ENCODE measurements around the gene ADK. TPM values are rescaled to one million over a fixed set of nuclear protein-coding genes. Genes with fewer than 3 reads are reported as not detected.

The ADK gene
- total and polyA plus RNA-seq, 2 experiments from 2014 or later: 39.9 to 53.0 TPM

- DNase-seq (ENCODE audit: low spot score): no peak
- H3K27me3 Mint-ChIP-seq (ENCODE audit: insufficient read depth, low read depth, poor library complexity): peaks cover 4% of the 10 kb centered on the region
- no peaks in the 10 kb centered on the region for H3K36me3 ChIP-seq (ENCODE audit: insufficient read depth)
- no peak overlapping the region for H2AFZ ChIP-seq
- H3K4me3 ChIP-seq: no peak overlapping the region
- peaks cover 4% of the 10 kb centered on the region; the same call in 1 of the 3 replicates for H3K9me3 Mint-ChIP-seq
- H3K27ac Mint-ChIP-seq: no peak overlapping the region
- H3K27ac ChIP-seq (ENCODE audit: low read depth): no peak overlapping the region
- H3F3A ChIP-seq (replicated peaks; ENCODE audit: low read depth): no peaks in the 10 kb centered on the region
- H3K4me3 Mint-ChIP-seq: no peak overlapping the region
- ATAC-seq: no peak
- TF ChIP-seq CTCF (conservative IDR thresholded peaks at IDR 0.05; ENCODE audit: low read depth in 2 of 2): no peak
- TF ChIP-seq CREB1 (CRISPR knock-in tag; IDR thresholded peaks at IDR 0.05; ENCODE audit: low read depth): no peak
- TF ChIP-seq REST (IDR thresholded peaks at IDR 0.05; ENCODE audit: unreplicated experiment): no peak
- TF ChIP-seq EZH2phosphoT487 (IDR thresholded peaks at IDR 0.05; ENCODE audit: unreplicated experiment): no peak
- TF ChIP-seq POLR2AphosphoS5 (IDR thresholded peaks at IDR 0.05; ENCODE audit: low read depth): no peak
- TF ChIP-seq ZNF114 (CRISPR knock-in tag; IDR thresholded peaks at IDR 0.05): no peak
- TF ChIP-seq STAT1 (IDR thresholded peaks at IDR 0.05; ENCODE audit: unreplicated experiment): no peak
- no peak for TF ChIP-seq ZNF331 (CRISPR knock-in tag; IDR thresholded peaks at IDR 0.05; ENCODE audit: low read depth)
- no peak for TF ChIP-seq EZH2 (IDR thresholded peaks at IDR 0.05; ENCODE audit: low read depth, unreplicated experiment)
- TF ChIP-seq ZNF462 (CRISPR knock-in tag; IDR thresholded peaks at IDR 0.05): no peak
- TF ChIP-seq ETS1 (IDR thresholded peaks at IDR 0.05): no peak
- no peak for TF ChIP-seq NANOG (IDR thresholded peaks at IDR 0.05; ENCODE audit: borderline replicate concordance)
- no peak for TF ChIP-seq JUNB (IDR thresholded peaks at IDR 0.05; ENCODE audit: unreplicated experiment)
- H3K79me2 ChIP-seq (replicated peaks; ENCODE audit: insufficient read depth): peaks cover 10% of the 10 kb centered on the region
- no peaks in the 10 kb centered on the region for H3K27me3 ChIP-seq (ENCODE audit: insufficient read depth)
- H3K4me2 ChIP-seq: no peak overlapping the region
- H3K4me1 ChIP-seq (ENCODE audit: insufficient read depth): no peaks in the 10 kb centered on the region
- H3K9me2 ChIP-seq (ENCODE audit: insufficient read depth): peaks cover 4% of the 10 kb centered on the region; the same call in 1 of the 2 replicates
- peaks cover 14% of the 10 kb centered on the region; the same call in 2 of the 3 replicates for H3K36me3 Mint-ChIP-seq (ENCODE audit: low read depth)
- H4K20me1 ChIP-seq (replicated peaks; ENCODE audit: insufficient read depth): no peaks in the 10 kb centered on the region
- H3K4me1 Mint-ChIP-seq: no peaks in the 10 kb centered on the region
These were observed 179.6 kb downstream of the ADK start for GRCh38 chr10:74330646-74331045.
